ENCODE data around the gene GAS7.

GAS7 gene

GRCh38 chr17:9890124-9890523 is 308.3 kb downstream of the GAS7 start:
- TF ChIP-seq CTCF (IDR thresholded peaks at IDR 0.05; ENCODE audit: borderline replicate concordance, control extremely low read depth, extremely low read depth, insufficient read depth, missing control alignments) = peak; percentile 41
- DNase-seq (ENCODE audit: low spot score) = peak; percentile 75
- in situ Hi-C loops (cut with MboI; ENCODE audit: low sequenced_read_pairs, unreplicated experiment) = no loop called here

DNA sequence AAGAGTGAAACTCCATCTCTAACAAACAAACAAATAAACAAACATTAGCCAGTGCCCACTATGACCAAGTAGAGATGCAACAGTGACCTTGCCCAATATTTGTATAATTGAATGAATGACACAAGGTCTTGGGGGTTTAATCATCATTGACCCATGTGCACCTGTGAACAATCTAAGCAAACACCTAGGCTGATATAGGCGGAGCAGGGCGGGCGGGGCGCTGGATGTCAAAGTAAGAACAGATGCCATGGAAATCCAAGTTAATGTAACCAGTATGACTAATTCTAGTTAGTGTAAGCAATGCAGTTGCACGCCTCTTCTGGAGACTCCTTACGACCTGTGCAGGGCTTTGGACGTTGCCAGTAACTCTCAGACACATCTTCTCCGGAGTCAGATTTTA is 310.9 kb downstream of the GAS7 start:
- DNase-seq (ENCODE audit: low spot score) = no peak
- in situ Hi-C loops (cut with MboI; ENCODE audit: low sequenced_read_pairs, unreplicated experiment) = no loop called here
- no peak for TF ChIP-seq CTCF (IDR thresholded peaks at IDR 0.05; ENCODE audit: borderline replicate concordance, control extremely low read depth, extremely low read depth, insufficient read depth, missing control alignments)

DNA sequence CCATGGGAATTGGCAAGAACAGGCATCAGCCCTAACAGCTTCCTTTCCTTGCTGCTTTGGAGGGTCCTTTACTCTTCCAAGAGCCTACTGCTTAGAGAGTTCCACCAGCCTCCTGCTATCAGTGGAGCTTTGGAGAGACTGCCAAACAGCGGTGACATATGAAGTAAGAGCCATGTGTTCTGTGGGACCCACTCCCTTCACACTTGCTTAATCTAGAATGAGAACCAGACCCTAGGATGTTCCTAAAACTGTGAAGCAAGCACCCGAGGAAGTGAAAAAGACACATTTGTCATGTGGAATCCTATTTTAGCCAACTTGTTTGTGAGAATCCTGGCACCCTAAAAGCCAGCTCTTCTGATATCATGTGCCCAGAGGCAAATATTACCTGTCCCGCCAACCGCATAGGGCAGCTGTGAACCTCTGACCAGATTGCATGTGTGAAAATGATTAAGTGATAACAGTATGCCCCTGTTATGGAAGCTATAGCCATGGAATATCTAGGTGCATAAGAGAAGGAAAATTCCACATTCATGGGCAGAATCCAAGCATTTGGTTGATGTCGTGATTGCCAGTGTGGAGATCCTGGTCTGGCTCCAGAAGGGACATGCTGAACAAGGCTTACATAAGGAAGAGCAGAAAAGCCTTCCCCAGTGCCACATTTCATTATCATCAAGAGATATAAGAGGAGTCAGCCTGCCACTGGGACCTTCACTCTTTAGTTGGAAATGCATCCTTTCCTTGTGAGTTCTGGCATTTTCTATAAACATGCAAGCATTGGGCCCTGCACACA is 312.1 kb downstream of the GAS7 start:
- in situ Hi-C loops (cut with MboI; ENCODE audit: low sequenced_read_pairs, unreplicated experiment) = no loop called here
- no peak for DNase-seq (ENCODE audit: low spot score)
- TF ChIP-seq CTCF (IDR thresholded peaks at IDR 0.05; ENCODE audit: borderline replicate concordance, control extremely low read depth, extremely low read depth, insufficient read depth, missing control alignments) = no peak

- no peak for TF ChIP-seq CTCF (IDR thresholded peaks at IDR 0.05; ENCODE audit: borderline replicate concordance, control extremely low read depth, extremely low read depth, insufficient read depth, missing control alignments)
- in situ Hi-C loops (cut with MboI; ENCODE audit: low sequenced_read_pairs, unreplicated experiment) = no loop called here
These were observed 315.0 kb downstream of the GAS7 start for GRCh38 chr17:9883451-9883850.

DNA sequence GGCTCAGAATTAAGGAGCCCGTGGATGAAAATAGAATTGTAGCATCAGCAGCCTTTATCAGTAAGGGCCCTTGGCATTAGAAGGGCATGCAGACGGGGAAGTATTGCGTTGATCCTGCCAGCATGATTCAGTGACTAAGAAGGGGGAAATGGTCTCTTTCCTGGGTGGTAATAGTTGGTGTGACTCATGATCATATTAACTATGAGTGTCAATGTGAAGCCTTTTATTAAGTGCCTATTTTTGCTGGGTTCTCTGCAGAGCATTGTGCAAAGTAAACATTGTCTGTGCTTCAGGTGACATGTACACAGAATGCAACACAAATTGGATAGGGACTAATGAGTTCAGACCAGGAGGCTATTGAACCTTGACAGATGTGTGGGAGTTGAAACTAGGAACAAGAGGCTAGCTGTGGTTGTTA is 317.8 kb downstream of the GAS7 start:
- TF ChIP-seq CTCF (IDR thresholded peaks at IDR 0.05; ENCODE audit: borderline replicate concordance, control extremely low read depth, extremely low read depth, insufficient read depth, missing control alignments) = no peak
- no peak for DNase-seq (ENCODE audit: low spot score)
- in situ Hi-C loops (cut with MboI; ENCODE audit: low sequenced_read_pairs, unreplicated experiment) = no loop called here

More at GRCh38 chr17:9883451-9883850, 315.0 kb downstream of the GAS7 start:
- no peak for DNase-seq (ENCODE audit: low spot score)

- TF ChIP-seq CTCF (IDR thresholded peaks at IDR 0.05; ENCODE audit: borderline replicate concordance, control extremely low read depth, extremely low read depth, insufficient read depth, missing control alignments) = no peak
- in situ Hi-C loops (cut with MboI; ENCODE audit: low sequenced_read_pairs, unreplicated experiment) = no loop called here
- no peak for DNase-seq (ENCODE audit: low spot score)
These were observed 319.4 kb downstream of the GAS7 start for GRCh38 chr17:9878786-9879525.
